ENCODE results near the gene SIRPB2.

The SIRPB2 gene

DNA sequence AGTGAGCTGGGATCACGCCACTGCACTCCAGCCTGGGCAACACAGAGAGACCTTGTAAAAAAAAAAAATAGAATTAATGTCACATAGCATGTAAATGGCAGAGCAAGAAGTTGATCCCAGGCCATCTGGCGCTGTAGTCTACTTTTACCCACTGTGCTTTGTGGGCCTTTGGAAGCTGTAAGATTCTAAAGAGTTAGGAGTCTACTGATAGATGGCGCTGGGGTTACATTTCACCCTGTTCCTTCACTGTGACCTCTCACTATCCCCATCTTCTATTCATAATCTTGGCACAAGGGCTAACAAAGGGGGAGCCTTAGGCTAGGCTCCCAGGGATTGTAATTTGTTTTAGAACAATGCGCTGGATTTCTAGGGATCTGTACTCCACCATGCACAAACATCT is 41.8 kb upstream of the SIRPB2 start:
- TF ChIP-seq YY1 (IDR thresholded peaks at IDR 0.05; ENCODE audit: insufficient read depth, insufficient read length): no peak
- TF ChIP-seq SUZ12 (IDR thresholded peaks at IDR 0.05; ENCODE audit: extremely low read depth, insufficient read depth, insufficient read length): no peak
- no peaks in the 10 kb centered on the region for H3K4me1 ChIP-seq (ENCODE audit: insufficient read depth, insufficient read length)
- no peak for DNase-seq (ENCODE audit: low read depth, low spot score)
- no peaks in the 10 kb centered on the region for H3K36me3 ChIP-seq (ENCODE audit: insufficient read depth, insufficient read length, low read length)
- no peaks in the 10 kb centered on the region for H3K9me3 ChIP-seq (ENCODE audit: insufficient read depth, low read length)
- no peaks in the 10 kb centered on the region for H3K27me3 ChIP-seq (ENCODE audit: insufficient read depth, insufficient read length)
- H3K4me3 ChIP-seq (ENCODE audit: insufficient read length, low read depth): no peak overlapping the region
- H3K9ac ChIP-seq (ENCODE audit: insufficient read length, low read depth): no peak overlapping the region

DNA sequence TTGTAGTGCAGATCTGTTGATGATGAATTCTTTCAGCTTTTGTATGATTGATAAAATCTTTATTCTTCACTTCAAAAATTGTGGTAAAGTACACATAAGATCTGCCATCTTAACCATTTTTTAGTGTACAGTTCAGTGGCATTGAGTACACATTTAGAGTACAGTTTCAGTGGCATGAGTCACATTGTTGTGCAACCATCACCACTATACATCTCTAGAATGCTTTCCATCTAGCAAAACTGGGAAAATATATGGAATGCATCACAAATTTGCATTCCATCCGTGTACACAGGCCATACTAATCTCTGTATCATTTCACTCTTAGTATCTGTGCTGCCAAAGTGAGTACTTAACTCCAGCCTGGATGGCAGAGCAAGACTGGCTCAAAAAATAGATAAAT is 37.6 kb upstream of the SIRPB2 start:
- no peak overlapping the region for H3K4me3 ChIP-seq (ENCODE audit: insufficient read length, low read depth)
- no peak for DNase-seq (ENCODE audit: low read depth, low spot score)
- no peaks in the 10 kb centered on the region for H3K36me3 ChIP-seq (ENCODE audit: insufficient read depth, insufficient read length, low read length)
- H3K4me1 ChIP-seq (ENCODE audit: insufficient read depth, insufficient read length): no peaks in the 10 kb centered on the region
- H3K27me3 ChIP-seq (ENCODE audit: insufficient read depth, insufficient read length): no peaks in the 10 kb centered on the region
- no peak for TF ChIP-seq ZNF274 (IDR thresholded peaks at IDR 0.05; ENCODE audit: low read depth, low read length)
- no peak overlapping the region for H3K9ac ChIP-seq (ENCODE audit: insufficient read length, low read depth)
- no peaks in the 10 kb centered on the region; the same call in 1 of the 2 replicates for H3K9me3 ChIP-seq (ENCODE audit: insufficient read depth, low read length)

DNA sequence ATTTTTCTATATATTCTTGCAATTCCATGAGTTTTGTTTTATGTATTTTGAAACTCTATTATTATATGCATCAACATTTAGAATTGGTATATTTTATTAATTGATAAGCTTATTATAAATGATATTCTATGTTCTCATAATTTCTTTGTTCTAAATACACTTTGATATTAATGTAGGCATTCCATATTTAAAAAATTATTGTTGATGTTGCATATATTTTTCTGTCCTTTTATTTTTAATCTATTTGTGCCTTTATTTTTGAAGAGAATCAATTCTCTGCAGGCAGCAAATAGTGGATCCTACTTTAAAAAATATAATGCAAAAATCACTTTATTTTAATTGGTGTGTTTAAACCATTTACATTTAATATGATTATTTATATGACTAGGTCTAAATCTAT is 36.7 kb upstream of the SIRPB2 start:
- DNase-seq (ENCODE audit: low read depth, low spot score): no peak
- H3K36me3 ChIP-seq (ENCODE audit: insufficient read depth, insufficient read length, low read length): no peaks in the 10 kb centered on the region
- no peaks in the 10 kb centered on the region for H3K4me1 ChIP-seq (ENCODE audit: insufficient read depth, insufficient read length)
- no peaks in the 10 kb centered on the region for H3K27me3 ChIP-seq (ENCODE audit: insufficient read depth, insufficient read length)
- no peak for TF ChIP-seq SUZ12 (IDR thresholded peaks at IDR 0.05; ENCODE audit: extremely low read depth, insufficient read depth, insufficient read length)
- TF ChIP-seq ZNF274 (IDR thresholded peaks at IDR 0.05; ENCODE audit: low read depth, low read length): no peak
- TF ChIP-seq YY1 (IDR thresholded peaks at IDR 0.05; ENCODE audit: insufficient read depth, insufficient read length): no peak
- H3K9me3 ChIP-seq (ENCODE audit: insufficient read depth, low read length): no peaks in the 10 kb centered on the region; the same call in 1 of the 2 replicates
- no peak overlapping the region for H3K9ac ChIP-seq (ENCODE audit: insufficient read length, low read depth)
- H3K4me3 ChIP-seq (ENCODE audit: insufficient read length, low read depth): no peak overlapping the region

DNA sequence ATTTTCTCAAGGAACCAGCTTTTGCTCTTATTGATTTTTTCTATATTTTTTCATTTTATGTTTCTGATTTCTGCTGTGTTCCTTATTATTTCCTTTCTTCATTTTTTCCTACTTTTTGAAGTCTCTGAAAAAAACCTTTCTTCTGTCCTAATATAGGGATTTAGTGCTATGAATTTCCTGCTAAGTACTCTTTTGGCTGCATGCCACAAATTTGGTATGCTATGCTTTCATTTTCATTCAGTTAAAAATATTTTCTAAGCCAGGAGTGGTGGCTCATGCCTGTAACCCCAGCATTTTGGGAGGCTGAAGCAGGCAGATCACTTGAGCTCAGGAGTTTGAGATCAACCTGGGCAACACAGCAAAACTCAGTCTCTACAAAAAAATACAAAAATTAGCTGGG is 35.7 kb upstream of the SIRPB2 start:
- Histone ChIP-seq H3K4me1 (ENCODE audit: insufficient read depth, insufficient read length) (no peaks in the 10 kb centered on the region), H3K4me3 (ENCODE audit: insufficient read length, low read depth) (no peak overlapping the region), H3K36me3 (ENCODE audit: insufficient read depth, insufficient read length, low read length) (no peaks in the 10 kb centered on the region), H3K27me3 (ENCODE audit: insufficient read depth, insufficient read length) (no peaks in the 10 kb centered on the region), H3K9me3 (ENCODE audit: insufficient read depth, low read length) (no peaks in the 10 kb centered on the region; the same call in 1 of the 2 replicates), H3K9ac (ENCODE audit: insufficient read length, low read depth) (no peak overlapping the region)
- no peak for TF ChIP-seq SUZ12 (IDR thresholded peaks at IDR 0.05; ENCODE audit: extremely low read depth, insufficient read depth, insufficient read length)
- no peak for TF ChIP-seq YY1 (IDR thresholded peaks at IDR 0.05; ENCODE audit: insufficient read depth, insufficient read length)
- TF ChIP-seq ZNF274 (IDR thresholded peaks at IDR 0.05; ENCODE audit: low read depth, low read length): no peak
- no peak for DNase-seq (ENCODE audit: low read depth, low spot score)

DNA sequence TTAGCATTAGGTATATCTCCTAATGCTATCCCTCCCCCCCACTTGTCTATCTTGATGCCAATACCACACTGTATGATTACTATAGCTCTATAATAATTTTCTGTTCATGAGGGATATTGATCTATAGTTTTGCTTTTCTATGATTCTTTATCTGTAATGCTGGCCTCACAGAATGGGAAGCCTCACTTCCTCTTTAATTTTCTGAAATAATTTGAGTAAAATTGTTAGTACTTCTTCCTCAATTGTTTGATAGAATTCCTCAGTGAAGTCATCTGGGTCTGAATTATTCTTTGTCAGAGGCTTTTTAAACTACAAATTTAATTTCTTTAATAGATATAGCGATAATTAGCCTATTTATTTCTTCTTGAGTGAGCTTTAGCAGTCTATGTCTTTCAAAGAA is 35.1 kb upstream of the SIRPB2 start:
- no peak for DNase-seq (ENCODE audit: low read depth, low spot score)
- no peak overlapping the region for H3K9ac ChIP-seq (ENCODE audit: insufficient read length, low read depth)
- no peaks in the 10 kb centered on the region for H3K4me1 ChIP-seq (ENCODE audit: insufficient read depth, insufficient read length)
- H3K4me3 ChIP-seq (ENCODE audit: insufficient read length, low read depth): no peak overlapping the region
- no peaks in the 10 kb centered on the region for H3K27me3 ChIP-seq (ENCODE audit: insufficient read depth, insufficient read length)
- TF ChIP-seq YY1 (IDR thresholded peaks at IDR 0.05; ENCODE audit: insufficient read depth, insufficient read length) (no peak), SUZ12 (IDR thresholded peaks at IDR 0.05; ENCODE audit: extremely low read depth, insufficient read depth, insufficient read length) (no peak), ZNF274 (IDR thresholded peaks at IDR 0.05; ENCODE audit: low read depth, low read length) (no peak)
- H3K9me3 ChIP-seq (ENCODE audit: insufficient read depth, low read length): no peaks in the 10 kb centered on the region; the same call in 1 of the 2 replicates
- no peaks in the 10 kb centered on the region for H3K36me3 ChIP-seq (ENCODE audit: insufficient read depth, insufficient read length, low read length)

DNA sequence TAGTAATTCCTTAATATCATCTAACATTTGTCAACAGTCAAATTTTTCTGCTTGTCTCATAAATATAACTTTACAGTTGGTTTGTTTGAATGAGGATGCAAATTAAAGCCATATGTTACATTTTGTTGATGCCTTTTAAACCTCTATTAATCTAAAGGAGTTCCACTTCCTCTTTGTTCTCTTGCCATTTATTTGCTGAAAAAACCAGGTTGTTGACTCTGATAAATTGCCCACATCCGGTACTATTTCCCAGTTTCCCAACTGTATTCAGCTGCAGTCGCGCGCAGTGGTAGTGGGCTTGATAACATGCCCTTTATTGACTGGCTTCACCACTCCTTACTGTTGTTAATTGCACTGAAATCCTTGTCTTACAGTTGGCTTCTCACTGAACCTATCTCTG is 32.8 kb upstream of the SIRPB2 start:
- Histone ChIP-seq H3K4me1 (ENCODE audit: insufficient read depth, insufficient read length) (no peaks in the 10 kb centered on the region), H3K9me3 (ENCODE audit: insufficient read depth, low read length) (no peaks in the 10 kb centered on the region; the same call in 1 of the 2 replicates), H3K36me3 (ENCODE audit: insufficient read depth, insufficient read length, low read length) (no peaks in the 10 kb centered on the region), H3K4me3 (ENCODE audit: insufficient read length, low read depth) (no peak overlapping the region), H3K27me3 (ENCODE audit: insufficient read depth, insufficient read length) (no peaks in the 10 kb centered on the region), H3K9ac (ENCODE audit: insufficient read length, low read depth) (no peak overlapping the region)
- DNase-seq (ENCODE audit: low read depth, low spot score): no peak
- TF ChIP-seq YY1 (IDR thresholded peaks at IDR 0.05; ENCODE audit: insufficient read depth, insufficient read length): no peak

DNA sequence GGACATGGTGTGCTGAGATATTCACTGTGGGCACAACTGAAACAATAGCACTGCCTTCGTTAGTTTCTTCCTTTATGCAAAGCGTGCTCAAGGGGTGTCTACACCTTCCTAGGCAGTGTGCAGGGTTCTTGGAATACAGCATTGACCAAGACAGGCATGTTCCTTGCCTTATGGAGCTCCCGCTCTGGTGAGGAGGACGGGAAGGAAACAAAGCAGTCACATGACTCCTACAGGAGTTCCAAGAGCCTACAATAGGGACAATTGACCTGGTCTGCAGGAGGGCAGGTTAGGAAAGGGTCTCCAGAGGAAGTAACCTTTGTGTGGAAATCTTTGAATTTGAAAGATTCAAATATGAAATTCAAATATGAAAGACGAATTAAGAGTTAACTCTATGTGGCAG is 25.8 kb upstream of the SIRPB2 start:
- H3K36me3 ChIP-seq (ENCODE audit: insufficient read depth, insufficient read length, low read length): no peaks in the 10 kb centered on the region
- no peaks in the 10 kb centered on the region for H3K4me1 ChIP-seq (ENCODE audit: insufficient read depth, insufficient read length)
- H3K4me3 ChIP-seq (ENCODE audit: insufficient read length, low read depth): no peak overlapping the region
- no peaks in the 10 kb centered on the region for H3K9me3 ChIP-seq (ENCODE audit: insufficient read depth, low read length)
- H3K9ac ChIP-seq (ENCODE audit: insufficient read length, low read depth): no peak overlapping the region
- no peak for DNase-seq (ENCODE audit: low read depth, low spot score)
- H3K27me3 ChIP-seq (ENCODE audit: insufficient read depth, insufficient read length): no peaks in the 10 kb centered on the region
- no peak for TF ChIP-seq SUZ12 (IDR thresholded peaks at IDR 0.05; ENCODE audit: extremely low read depth, insufficient read depth, insufficient read length)
- no peak for TF ChIP-seq ZNF274 (IDR thresholded peaks at IDR 0.05; ENCODE audit: low read depth, low read length)
- no peak for TF ChIP-seq YY1 (IDR thresholded peaks at IDR 0.05; ENCODE audit: insufficient read depth, insufficient read length)

DNA sequence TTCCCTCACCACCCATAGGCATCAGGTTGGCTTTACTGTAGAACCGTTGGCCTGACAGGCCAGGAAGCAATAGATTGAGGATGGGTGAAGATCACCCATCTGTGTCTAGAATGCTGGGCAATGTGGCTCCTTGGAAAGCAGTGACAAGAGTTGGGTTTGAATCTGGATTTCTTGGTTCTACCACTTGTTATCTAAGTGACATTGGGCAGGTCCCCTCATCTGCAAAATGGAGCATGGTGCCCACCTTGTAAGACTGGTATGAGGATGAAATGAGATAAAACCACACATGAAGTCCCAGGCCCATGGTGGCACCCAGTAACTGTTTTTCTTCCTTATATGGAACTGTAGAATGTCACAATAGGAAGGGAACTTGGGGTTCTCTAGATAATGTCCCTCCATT is 22.6 kb upstream of the SIRPB2 start:
- H3K9ac ChIP-seq (ENCODE audit: insufficient read length, low read depth): no peak overlapping the region
- no peak overlapping the region for H3K4me3 ChIP-seq (ENCODE audit: insufficient read length, low read depth)
- DNase-seq (ENCODE audit: low read depth, low spot score): no peak
- no peaks in the 10 kb centered on the region for H3K36me3 ChIP-seq (ENCODE audit: insufficient read depth, insufficient read length, low read length)
- H3K9me3 ChIP-seq (ENCODE audit: insufficient read depth, low read length): no peaks in the 10 kb centered on the region
- H3K27me3 ChIP-seq (ENCODE audit: insufficient read depth, insufficient read length): no peaks in the 10 kb centered on the region
- no peaks in the 10 kb centered on the region for H3K4me1 ChIP-seq (ENCODE audit: insufficient read depth, insufficient read length)
- TF ChIP-seq YY1 (IDR thresholded peaks at IDR 0.05; ENCODE audit: insufficient read depth, insufficient read length) (no peak), SUZ12 (IDR thresholded peaks at IDR 0.05; ENCODE audit: extremely low read depth, insufficient read depth, insufficient read length) (no peak), ZNF274 (IDR thresholded peaks at IDR 0.05; ENCODE audit: low read depth, low read length) (no peak)

Measured in NT2/D1 (cell line).